ENCODE results near the gene SNF8.

- TF ChIP-seq POLR2A (IDR thresholded peaks at IDR 0.05) (no peak), CTCF (IDR thresholded peaks at IDR 0.05) (no peak)
Measured at GRCh38 chr17:48901241-48901640, 43.4 kb downstream of the SNF8 start.
